SH-SY5Y (cell line): ENCODE results near the gene LGI4.

ENCODE experiments used
- GATA2 ChIP-seq: IDR thresholded peaks from 2 replicates; pipeline ENCODE4 v1.6.1; 2011; ENCODE audit warnings: mild to moderate bottlenecking, low read depth, low read length
- GATA3 ChIP-seq: IDR thresholded peaks from 2 replicates; pipeline ENCODE4 v1.6.1; 2011; ENCODE audit warnings: low read depth, mild to moderate bottlenecking, low read length, moderate library complexity

GRCh38 chr19:35140207-35140961, 5.5 kb upstream of the LGI4 start:
- no peak for TF ChIP-seq GATA3
- TF ChIP-seq GATA2, result no peak
